Endothelial cell (in vitro differentiated cells): ENCODE data around the gene FBN2. TPM values are rescaled to one million over a fixed set of nuclear protein-coding genes. Genes with fewer than 3 reads are reported as not detected.

Experiments used
- DNase-seq: peaks from one replicate; pipeline ENCODE4 v3.0.0; 2021; ENCODE audit warnings: low spot score
- H3K27ac Mint-ChIP-seq: one replicate; pipeline ENCODE4 v1.8.0; 2021; ENCODE audit warnings: mixed read lengths, inconsistent platforms; ENCODE audit not compliant: unreplicated experiment
- H3K27me3 Mint-ChIP-seq: one replicate; pipeline ENCODE4 v1.8.0; 2021; ENCODE audit warnings: mild to moderate bottlenecking, moderate library complexity, mixed read lengths, inconsistent platforms; ENCODE audit not compliant: unreplicated experiment
- H3K36me3 Mint-ChIP-seq: one replicate; pipeline ENCODE4 v1.8.0; 2021; ENCODE audit warnings: mild to moderate bottlenecking, low read depth, mixed read lengths, inconsistent platforms; ENCODE audit not compliant: unreplicated experiment
- H3K4me1 Mint-ChIP-seq: one replicate; pipeline ENCODE4 v1.8.0; 2021; ENCODE audit warnings: mild to moderate bottlenecking, mixed read lengths, inconsistent platforms; ENCODE audit not compliant: unreplicated experiment
- H3K4me3 Mint-ChIP-seq: one replicate; pipeline ENCODE4 v1.8.0; 2021; ENCODE audit warnings: mild to moderate bottlenecking, mixed read lengths, inconsistent platforms; ENCODE audit not compliant: unreplicated experiment
- H3K9me3 Mint-ChIP-seq: one replicate; pipeline ENCODE4 v1.8.0; 2021; ENCODE audit warnings: mixed read lengths, inconsistent platforms; ENCODE audit not compliant: unreplicated experiment
- CTCF ChIP-seq: fragments of 200-600 bp; sonication (generic); IDR thresholded peaks from one replicate; pipeline ENCODE4 v1.5.0; 2021; ENCODE audit warnings: antibody characterized with exemption; ENCODE audit not compliant: unreplicated experiment
- total RNA-seq: library from RNA; stranded (reverse); fragmentation: NEBNext Ultra II Directional; extraction: Animal tissue kit (Norgen Biotek cat#: 25700); gene quantifications from one replicate; pipeline ENCODE4 v1.2.1, GENCODE V29; 2021; ENCODE audit not compliant: unreplicated experiment

Gene FBN2
- total RNA-seq, 1 donor from 2014 or later, result 106 TPM

DNA sequence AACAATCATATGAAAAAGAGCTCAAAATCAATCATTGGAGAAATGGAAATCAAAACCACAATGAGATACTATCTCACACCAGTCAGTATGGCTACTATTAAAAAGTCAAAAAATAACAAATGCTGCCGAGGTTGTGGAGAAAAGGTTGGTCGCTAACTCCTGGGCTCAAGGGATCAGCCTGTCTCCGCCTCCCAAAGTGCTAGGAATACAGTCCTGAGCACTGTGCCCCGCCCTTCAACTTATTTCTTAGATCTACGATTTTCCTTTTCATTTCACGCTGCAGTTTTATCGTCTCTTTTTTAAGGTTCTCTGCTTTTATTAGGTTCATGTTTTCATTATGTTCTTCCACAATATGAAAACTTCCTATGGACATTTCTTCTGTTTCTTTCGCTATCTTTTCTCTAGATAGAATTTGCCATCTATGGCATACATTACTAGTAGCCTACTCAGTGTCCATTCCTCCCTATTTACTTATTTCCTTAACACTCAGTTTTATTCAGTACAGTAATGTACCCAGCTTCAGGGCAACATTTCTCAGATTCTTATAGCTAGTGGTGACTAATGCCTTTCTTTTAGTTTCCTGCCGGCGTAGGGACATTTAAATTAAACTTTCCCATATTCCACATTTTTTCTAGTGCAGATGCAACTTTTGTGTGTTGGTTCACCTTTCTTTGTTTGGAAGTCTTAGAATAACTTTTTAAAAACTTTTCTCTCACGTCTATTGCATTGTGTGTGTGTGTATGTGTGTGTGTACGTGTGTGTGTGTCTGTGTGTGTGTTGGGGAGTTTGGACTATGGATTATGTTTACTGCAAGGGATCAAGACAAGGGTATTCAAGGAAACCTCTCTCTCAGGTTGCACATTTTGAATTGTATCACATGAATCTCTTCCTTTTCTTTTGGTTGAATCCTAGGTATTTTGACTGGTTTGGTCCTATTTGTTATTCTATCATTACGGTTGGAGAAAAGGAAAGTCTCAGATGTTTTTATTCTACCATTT is 21.6 kb upstream of the FBN2 start:
- Mint-ChIP-seq H3K4me1 (no peaks in the 10 kb centered on the region), H3K36me3 (no peaks in the 10 kb centered on the region), H3K9me3 (no peaks in the 10 kb centered on the region), H3K27ac (no peak overlapping the region), H3K27me3 (no peaks in the 10 kb centered on the region), H3K4me3 (no peak overlapping the region)
- DNase-seq, result no peak
- TF ChIP-seq CTCF, result no peak

DNA sequence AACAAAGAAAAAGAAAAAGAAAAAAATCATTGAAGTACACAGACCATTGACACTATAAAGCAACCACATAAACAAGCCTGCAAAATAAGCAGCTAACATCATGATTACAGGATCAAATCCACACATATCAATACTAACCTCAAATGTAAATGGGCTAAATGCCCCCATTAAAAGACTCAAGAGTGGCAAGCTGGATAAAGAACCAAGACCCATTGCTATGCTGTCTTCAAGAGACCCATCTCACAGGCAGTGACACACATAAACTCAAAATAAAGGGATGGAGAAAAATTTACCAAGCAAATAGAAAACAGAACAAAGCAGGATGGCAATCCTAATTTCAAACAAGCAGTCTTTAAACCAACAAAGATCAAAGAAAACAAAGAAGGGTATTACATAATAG is 15.7 kb upstream of the FBN2 start:
- Mint-ChIP-seq H3K27me3 (peaks cover 2% of the 10 kb centered on the region), H3K27ac (no peak overlapping the region), H3K9me3 (peaks cover 9% of the 10 kb centered on the region), H3K4me3 (no peak overlapping the region), H3K36me3 (no peaks in the 10 kb centered on the region), H3K4me1 (no peaks in the 10 kb centered on the region)
- no peak for DNase-seq
- no peak for TF ChIP-seq CTCF

- H3K4me1 Mint-ChIP-seq, result no peaks in the 10 kb centered on the region
- no peaks in the 10 kb centered on the region for H3K36me3 Mint-ChIP-seq
- TF ChIP-seq CTCF, result no peak
- H3K9me3 Mint-ChIP-seq, result peaks cover 9% of the 10 kb centered on the region
- H3K27me3 Mint-ChIP-seq, result peaks cover 2% of the 10 kb centered on the region
- DNase-seq, result no peak
- H3K27ac Mint-ChIP-seq, result no peak overlapping the region
- no peak overlapping the region for H3K4me3 Mint-ChIP-seq
Measured at GRCh38 chr5:128551476-128551875, 13.4 kb upstream of the FBN2 start.

GRCh38 chr5:128549496-128549895 is 11.5 kb upstream of the FBN2 start:
- H3K4me3 Mint-ChIP-seq, result no peak overlapping the region
- peaks cover 5% of the 10 kb centered on the region for H3K27me3 Mint-ChIP-seq

More at GRCh38 chr5:128549496-128549895, 11.5 kb upstream of the FBN2 start:
- TF ChIP-seq CTCF, result no peak
- H3K4me1 Mint-ChIP-seq, result no peaks in the 10 kb centered on the region
- peaks cover 4% of the 10 kb centered on the region for H3K36me3 Mint-ChIP-seq
- peaks cover 9% of the 10 kb centered on the region for H3K9me3 Mint-ChIP-seq
- no peak for DNase-seq
- H3K27ac Mint-ChIP-seq, result no peak overlapping the region
